Measurements from ENCODE around the gene MPDU1. TPM values are rescaled to one million over a fixed set of nuclear protein-coding genes. Genes with fewer than 3 reads are reported as not detected.

Gene MPDU1
- 77.5 and 140 TPM in 2 replicates for total RNA-seq

DNA sequence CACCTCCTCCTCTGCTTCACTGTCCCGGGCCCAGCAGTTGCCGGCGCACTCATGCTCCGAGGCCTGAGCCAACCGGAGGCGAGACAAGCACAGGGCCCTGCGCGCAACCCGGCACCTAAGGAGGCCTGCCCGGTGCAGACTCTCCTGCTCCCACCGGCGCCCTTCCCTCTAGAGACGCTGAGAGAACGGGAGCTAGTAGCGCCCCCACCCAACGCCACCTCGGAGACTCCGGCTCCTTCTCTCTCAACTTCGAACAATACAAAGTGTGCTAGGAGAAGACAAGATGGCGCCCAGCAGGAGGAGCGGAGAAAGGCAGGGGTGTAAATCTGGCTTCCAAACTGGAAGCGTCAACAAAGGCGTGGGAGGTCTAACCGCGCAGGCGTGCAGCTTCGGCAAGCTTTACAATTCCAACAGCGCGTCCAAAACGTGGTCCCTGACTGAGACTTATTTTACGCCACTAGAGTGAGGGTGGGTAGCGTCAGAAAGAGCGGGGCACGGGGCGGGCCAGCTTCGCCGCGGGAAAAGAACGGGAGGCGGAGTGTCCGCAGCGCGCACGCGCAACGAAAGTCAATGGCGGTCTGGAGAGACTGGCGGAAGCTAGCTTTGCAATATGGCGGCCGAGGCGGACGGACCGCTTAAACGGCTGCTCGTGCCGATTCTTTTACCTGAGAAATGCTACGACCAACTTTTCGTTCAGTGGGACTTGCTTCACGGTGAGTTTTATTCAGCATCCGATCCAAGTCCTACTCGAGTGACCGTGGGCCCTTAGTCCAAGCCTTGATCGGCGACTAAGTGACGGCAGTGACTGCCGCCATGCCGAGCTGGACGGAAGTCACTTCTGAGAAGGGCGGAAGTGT lies at the start of gene MPDU1:
Gene MPDU1 (plus strand): TSS at position 600 of the 857 bp plus-strand sequence. CDS start 11 bp downstream, at position 611.

GRCh38 chr17:7548585-7549400 lies 34.9 kb upstream of the MPDU1 start, which contains the start of gene TNFSF12:
TNFSF12 (plus strand) TSS chr17:7549058; CDS start chr17:7549154, 96 bp downstream.

GRCh38 chr17:7558544-7559319 lies 24.9 kb upstream of the MPDU1 start, which contains the start of gene TNFSF13:
TNFSF13 (plus strand) TSS chr17:7558750; CDS start chr17:7559040, 290 bp downstream.

DNA sequence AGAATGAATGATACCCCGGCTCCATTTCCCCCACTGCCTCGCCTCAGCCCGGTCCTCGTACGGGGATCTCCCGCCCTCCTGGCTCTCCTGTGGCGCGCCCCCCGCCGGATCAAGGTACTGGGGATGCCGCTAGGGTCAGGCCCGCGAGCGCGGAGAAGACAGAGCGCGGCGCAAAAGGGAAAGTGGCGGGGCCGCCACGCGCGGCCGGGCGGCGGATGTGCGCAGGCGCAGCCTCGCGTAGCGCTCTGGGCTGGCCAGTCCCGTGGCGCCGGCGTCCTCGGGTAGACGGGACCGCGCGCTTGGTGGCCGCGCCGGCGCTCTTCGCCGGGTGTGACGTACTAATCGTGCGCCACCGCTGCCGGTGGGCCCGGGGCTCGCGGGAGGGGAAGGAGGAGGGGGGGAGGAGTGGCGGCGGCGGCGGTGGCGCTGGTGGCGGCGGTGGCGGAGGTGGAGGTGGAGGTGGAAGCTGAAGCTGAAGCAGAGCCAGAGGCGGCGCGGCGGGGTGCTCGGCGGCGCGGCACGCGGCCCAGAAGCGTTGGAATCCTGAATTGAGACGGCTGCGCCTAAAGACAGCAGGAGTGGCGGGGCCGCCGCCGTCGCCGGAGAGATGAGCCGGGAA lies 22.0 kb upstream of the MPDU1 start, which contains the start of gene SENP3:
Gene SENP3 (plus strand): TSS at position 331 of the 619 bp plus-strand sequence. CDS start 1,158 bp downstream, outside the sequence.

GRCh38 chr17:7579001-7579833 lies 4.4 kb upstream of the MPDU1 start, which contains the start of gene CD68:
CD68 (plus strand) TSS chr17:7579638; CDS start chr17:7579678, 40 bp downstream.

GRCh38 chr17:7589891-7590691 lies 6.4 kb downstream of the MPDU1 start, which contains the start of gene SOX15:
SOX15 (minus strand) TSS chr17:7590094; CDS start chr17:7589676, 418 bp downstream.

GRCh38 chr17:7614425-7615264 lies 31.0 kb downstream of the MPDU1 start, which contains the start of gene FXR2:
FXR2 (minus strand) TSS chr17:7614897; CDS start chr17:7614532, 365 bp downstream.

GRCh38 chr17:7627250-7628121 lies 43.8 kb downstream of the MPDU1 start, which contains the start of gene SAT2:
SAT2 (minus strand) TSS chr17:7627821; CDS start chr17:7627635, 186 bp downstream.

GRCh38 chr17:7629939-7630571 lies 46.4 kb downstream of the MPDU1 start, which contains the start of gene SHBG:
SHBG (plus strand) TSS chr17:7630135; CDS start chr17:7630173, 38 bp downstream.

Other genes with a start within 250 kb of the MPDU1 start
- 2.4 and 5.7 TPM in 2 replicates for gene ACAP1, start 247.3 kb upstream of the MPDU1 start, total RNA-seq
- 6.5 and 9.4 TPM in 2 replicates for gene KCTD11, start 231.7 kb upstream of the MPDU1 start, total RNA-seq
- not detected in 2 replicates for gene TMEM95, start 228.7 kb upstream of the MPDU1 start, total RNA-seq
- gene TNK1, start 202.8 kb upstream of the MPDU1 start, total RNA-seq: under 0.01 and 0.66 TPM in 2 replicates
- gene PLSCR3, start 189.3 kb upstream of the MPDU1 start, total RNA-seq: 11.4 and 20.5 TPM in 2 replicates
- 69.7 and 102 TPM in 2 replicates for gene TMEM256, start 179.8 kb upstream of the MPDU1 start, total RNA-seq
- 8.2 and 10.7 TPM in 2 replicates for gene NLGN2, start 176.0 kb upstream of the MPDU1 start, total RNA-seq
- not detected in 2 replicates for gene SPEM1, start 163.5 kb upstream of the MPDU1 start, total RNA-seq
- gene SPEM2, start 158.2 kb upstream of the MPDU1 start, total RNA-seq: not detected in 2 replicates
- gene SPEM3, start 155.0 kb upstream of the MPDU1 start, total RNA-seq: not detected in 2 replicates
- 1.2 and 2.2 TPM in 2 replicates for gene TMEM102, start 148.4 kb upstream of the MPDU1 start, total RNA-seq
- 0.77 and 1.7 TPM in 2 replicates for gene FGF11, start 144.3 kb upstream of the MPDU1 start, total RNA-seq
- 3.4 and 6.6 TPM in 2 replicates for gene CHRNB1, start 138.8 kb upstream of the MPDU1 start, total RNA-seq
- 14.8 and 24.1 TPM in 2 replicates for gene ZBTB4, start 104.2 kb upstream of the MPDU1 start, total RNA-seq
- gene SLC35G6, start 102.4 kb upstream of the MPDU1 start, total RNA-seq: not detected in 2 replicates
- 90.6 and 114 TPM in 2 replicates for gene POLR2A, start 99.5 kb upstream of the MPDU1 start, total RNA-seq
- 6.1 and 10.0 TPM in 2 replicates for gene TNFSF12, start 34.8 kb upstream of the MPDU1 start, total RNA-seq
- gene TNFSF13, start 25.1 kb upstream of the MPDU1 start, total RNA-seq: 0.44 and 0.75 TPM in 2 replicates
- gene SENP3, start 21.9 kb upstream of the MPDU1 start, total RNA-seq: 73.1 and 83.8 TPM in 2 replicates
- gene CD68, start 4.2 kb upstream of the MPDU1 start, total RNA-seq: 12.8 and 16.2 TPM in 2 replicates
- gene SOX15, start 6.2 kb downstream of the MPDU1 start, total RNA-seq: 0.12 and 0.33 TPM in 2 replicates
- gene FXR2, start 31.0 kb downstream of the MPDU1 start, total RNA-seq: 62.0 and 65.4 TPM in 2 replicates
- gene SAT2, start 44.0 kb downstream of the MPDU1 start, total RNA-seq: 30.0 and 43.9 TPM in 2 replicates
- 0.11 and 0.37 TPM in 2 replicates for gene SHBG, start 46.3 kb downstream of the MPDU1 start, total RNA-seq
- gene ATP1B2, start 67.1 kb downstream of the MPDU1 start, total RNA-seq: not detected in 2 replicates
- 14.9 and 23.9 TPM in 2 replicates for gene TP53, start 103.6 kb downstream of the MPDU1 start, total RNA-seq
- gene WRAP53, start 104.6 kb downstream of the MPDU1 start, total RNA-seq: 4.6 and 9.8 TPM in 2 replicates
- 0.11 and 0.12 TPM in 2 replicates for gene EFNB3, start 121.3 kb downstream of the MPDU1 start, total RNA-seq
- gene DNAH2, start 133.9 kb downstream of the MPDU1 start, total RNA-seq: 0.22 and 0.37 TPM in 2 replicates